A673 (cell line): Measurements from ENCODE around the gene GLI3. TPM values are rescaled to one million over a fixed set of nuclear protein-coding genes. Genes with fewer than 3 reads are reported as not detected.

ENCODE experiments used
- Bru-seq: library from RNA; stranded (reverse); fragments of 400-500 nt; gene quantifications from one replicate; lab custom pipeline; 2021; lab: Mats Ljungman, UMichigan
- BruChase-seq, 2 experiments: library from RNA; stranded (reverse); fragments of 400-500 nt; gene quantifications; one replicate each; lab custom pipeline; 2021; lab: Mats Ljungman, UMichigan
- BruUV-seq: library from RNA; stranded (reverse); fragments of 400-500 nt; replicated peaks from 2 replicates; lab custom pipeline; 2021; lab: Mats Ljungman, UMichigan
- CTCF ChIA-PET: fragments of 300-600 bp; sonication (Branson Sonifier 250); formaldehyde crosslinking; loops from one replicate; lab custom pipeline; 2022; ENCODE audit warnings: antibody characterized with exemption; lab: Charles Lee
- POLR2A ChIA-PET: fragments of 300-600 bp; sonication (Branson Sonifier 250); formaldehyde crosslinking; loops from one replicate; lab custom pipeline; 2022; ENCODE audit warnings: antibody characterized with exemption; ENCODE audit not compliant: low non-redundant PET; lab: Charles Lee
- DNase-seq: peaks from one replicate; pipeline ENCODE4 v3.0.0-alpha.2; 2015; ENCODE audit warnings: low spot score
- H3K27ac ChIP-seq: fragments of 200-600 bp; sonication (generic); 2 replicates; pipeline ENCODE4 v1.5.1; 2016; ENCODE audit warnings: mixed run types, low read depth, mild to moderate bottlenecking, mixed read lengths, antibody characterized with exemption, low read length; ENCODE audit not compliant: poor library complexity, severe bottlenecking
- H3K27me3 ChIP-seq: fragments of 200-600 bp; sonication (generic); replicated peaks from 2 replicates; pipeline ENCODE4 v1.6.1; 2017; ENCODE audit warnings: mixed run types, low read depth, mild to moderate bottlenecking, mixed read lengths, antibody characterized with exemption, low read length; ENCODE audit not compliant: insufficient read depth, poor library complexity
- H3K36me3 ChIP-seq: fragments of 200-600 bp; sonication (generic); 2 replicates; pipeline ENCODE4 v1.6.1; 2016; ENCODE audit warnings: mixed run types, mild to moderate bottlenecking, mixed read lengths, antibody characterized with exemption, low read length; ENCODE audit not compliant: insufficient read depth, poor library complexity, severe bottlenecking
- H3K4me1 ChIP-seq: fragments of 200-600 bp; sonication (generic); 2 replicates; pipeline ENCODE4 v1.6.1; 2017; ENCODE audit warnings: mixed run types, mild to moderate bottlenecking, mixed read lengths, antibody characterized with exemption, low read length; ENCODE audit not compliant: insufficient read depth, poor library complexity, severe bottlenecking
- H3K4me3 ChIP-seq: fragments of 200-600 bp; sonication (generic); 2 replicates; pipeline ENCODE4 v1.5.1; 2016; ENCODE audit warnings: low read depth, mixed run types, mild to moderate bottlenecking, mixed read lengths, low read length; ENCODE audit not compliant: poor library complexity, severe bottlenecking
- H3K9me3 ChIP-seq: fragments of 200-600 bp; sonication (generic); 2 replicates; pipeline ENCODE4 v1.6.1; 2016; ENCODE audit warnings: mixed run types, low read depth, mild to moderate bottlenecking, mixed read lengths, antibody characterized with exemption, low read length; ENCODE audit not compliant: poor library complexity, severe bottlenecking
- CTCF ChIP-seq: fragments of 300-800, 200-600 bp; sonication (generic); conservative IDR thresholded peaks from 2 replicates; pipeline ENCODE4 v1.5.1; 2017; ENCODE audit warnings: low read depth, mild to moderate bottlenecking, antibody characterized with exemption, low read length, moderate library complexity, mixed read lengths
- EZH2 ChIP-seq: fragments of 200-600 bp; sonication (generic); IDR thresholded peaks from 2 replicates; pipeline ENCODE4 v1.6.1; 2017; ENCODE audit warnings: borderline replicate concordance, low read depth, mild to moderate bottlenecking, mixed read lengths, antibody characterized with exemption, low read length; ENCODE audit not compliant: poor library complexity, severe bottlenecking
- intact Hi-C: fragments of 100-400 bp; cut with micrococcal nuclease; formaldehyde crosslinking; loops from one replicate; pipeline ENCODE4 v1.10.0; 2022; ENCODE audit not compliant: unreplicated experiment
- long read RNA-seq: library from polyadenylated mRNA; stranded (forward); transcript quantifications from one replicate; pipeline ENCODE4 v2.0.0, GENCODE V29; 2022
- total RNA-seq: library from RNA; stranded (reverse); gene quantifications from 2 replicates; pipeline ENCODE4 v1.2.3, GENCODE V29; 2021

The GLI3 gene
- total RNA-seq: 52.6 and 58.7 TPM in 2 replicates
- percentile 92 among the genes with signal in this experiment for Bru-seq, nascent RNA
- BruChase-seq, experiment 1, labeled RNA remaining after a 2-hour chase: percentile 81 among the genes with signal in this experiment
- BruChase-seq, experiment 2, labeled RNA remaining after a 6-hour chase: percentile 71 among the genes with signal in this experiment
- long read RNA-seq, partial matches to known transcripts: 8 of 24 reads
- long read RNA-seq, other reads (novel, unspliced or antisense): 13 of 24 reads

GRCh38 chr7:42236976-42237810, at the start of gene GLI3:
TSS of gene GLI3 (minus strand) at chr7:42237209. CDS start at chr7:42223253, 13,956 bp downstream.
- peak within 1 kb of the TSS; percentile 89 for H3K4me3 ChIP-seq
- POLR2A ChIA-PET: no interaction called here
- no peaks in the 10 kb centered on the region for H3K9me3 ChIP-seq
- H3K27ac ChIP-seq: peak within 1 kb of the TSS; percentile 88
- peak; percentile 97 for DNase-seq
- no TSS peak for BruUV-seq
- H3K36me3 ChIP-seq: no peaks in the 10 kb centered on the region
- TF ChIP-seq CTCF (no peak), EZH2 (no peak)
- peaks cover 54% of the 10 kb centered on the region for H3K4me1 ChIP-seq
- no peaks in the 10 kb centered on the region for H3K27me3 ChIP-seq
- intact Hi-C loops: loop anchor here (5.0 to 10.0 kb wide), 2 partner anchors 245 to 608 kb away; no protein-coding TSS in a partner anchor
- CTCF ChIA-PET: no interaction called here

- H3K27ac ChIP-seq: no peak overlapping the region
- H3K4me1 ChIP-seq: peaks cover 15% of the 10 kb centered on the region
- TF ChIP-seq CTCF (no peak), EZH2 (no peak)
- intact Hi-C loops: no loop called here
- DNase-seq: no peak
- CTCF ChIA-PET: no interaction called here
- H3K4me3 ChIP-seq: no peak overlapping the region
- BruUV-seq: no TSS peak
- no peaks in the 10 kb centered on the region for H3K27me3 ChIP-seq
- POLR2A ChIA-PET: no interaction called here
- no peaks in the 10 kb centered on the region for H3K9me3 ChIP-seq
- H3K36me3 ChIP-seq: no peaks in the 10 kb centered on the region
These were observed 48.4 kb upstream of the GLI3 start for GRCh38 chr7:42285383-42285824.

GRCh38 chr7:42283553-42283952, 46.5 kb upstream of the GLI3 start:
- ChIA-PET CTCF (no interaction called here), POLR2A (no interaction called here)
- Histone ChIP-seq H3K27ac (no peak overlapping the region), H3K36me3 (no peaks in the 10 kb centered on the region), H3K4me3 (no peak overlapping the region), H3K4me1 (peaks cover 15% of the 10 kb centered on the region), H3K9me3 (no peaks in the 10 kb centered on the region), H3K27me3 (no peaks in the 10 kb centered on the region)
- BruUV-seq: no TSS peak
- TF ChIP-seq EZH2 (no peak), CTCF (no peak)
- intact Hi-C loops: no loop called here
- no peak for DNase-seq
